NOMO-1 treated with dmso at 0.1 percent for 144 hours (cell line): ENCODE data around the gene MCOLN1.
"Not testable (repeated sequence)": the region's sequence is repeated elsewhere in the genome, so short reads cannot be mapped to it uniquely, and the experiment has no call there.

Experiments used
- DNase-seq: peaks from one replicate; lab custom pipeline; 2025; ENCODE audit not compliant: unreplicated experiment; lab: John Stamatoyannopoulos, UW

MCOLN1 gene

GRCh38 chr19:7522923-7523667 lies 671 bp downstream of the MCOLN1 start:
- no peak for DNase-seq

GRCh38 chr19:7524523-7524922 lies 2.1 kb downstream of the MCOLN1 start:
- DNase-seq = no peak

DNA sequence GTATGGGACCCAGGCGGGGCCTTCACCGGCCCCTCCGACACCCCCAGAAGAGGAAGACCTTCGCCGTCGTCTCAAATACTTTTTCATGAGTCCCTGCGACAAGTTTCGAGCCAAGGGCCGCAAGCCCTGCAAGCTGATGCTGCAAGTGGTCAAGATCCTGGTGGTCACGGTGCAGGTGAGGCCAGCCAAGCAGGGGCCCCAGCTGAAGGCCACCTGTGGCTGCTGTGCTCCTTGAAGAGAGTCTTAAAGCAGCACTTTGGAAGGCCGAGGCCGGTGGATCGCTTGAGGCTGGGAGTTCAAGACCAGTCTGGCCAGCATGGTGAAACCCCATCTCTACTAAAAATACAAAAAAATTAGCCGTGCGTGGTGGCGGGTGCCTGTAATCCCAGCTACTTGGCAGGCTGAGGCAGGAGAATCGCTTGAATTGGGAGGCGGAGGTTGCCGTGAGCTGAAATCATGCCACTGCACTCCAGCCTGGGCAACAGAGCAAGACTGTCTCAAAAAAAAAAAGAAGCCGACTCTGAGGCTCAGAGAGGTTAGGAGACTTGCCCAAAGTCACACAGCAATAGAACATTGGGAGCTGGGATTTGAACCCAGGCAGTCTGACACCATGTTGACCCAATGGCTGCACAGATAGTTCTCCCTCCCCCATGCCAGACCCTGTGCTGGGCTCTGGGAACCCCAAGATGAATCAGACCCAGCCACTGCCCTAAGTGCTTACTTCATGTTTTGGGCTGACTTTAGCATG lies 2.7 kb downstream of the MCOLN1 start:
- DNase-seq = no peak

DNA sequence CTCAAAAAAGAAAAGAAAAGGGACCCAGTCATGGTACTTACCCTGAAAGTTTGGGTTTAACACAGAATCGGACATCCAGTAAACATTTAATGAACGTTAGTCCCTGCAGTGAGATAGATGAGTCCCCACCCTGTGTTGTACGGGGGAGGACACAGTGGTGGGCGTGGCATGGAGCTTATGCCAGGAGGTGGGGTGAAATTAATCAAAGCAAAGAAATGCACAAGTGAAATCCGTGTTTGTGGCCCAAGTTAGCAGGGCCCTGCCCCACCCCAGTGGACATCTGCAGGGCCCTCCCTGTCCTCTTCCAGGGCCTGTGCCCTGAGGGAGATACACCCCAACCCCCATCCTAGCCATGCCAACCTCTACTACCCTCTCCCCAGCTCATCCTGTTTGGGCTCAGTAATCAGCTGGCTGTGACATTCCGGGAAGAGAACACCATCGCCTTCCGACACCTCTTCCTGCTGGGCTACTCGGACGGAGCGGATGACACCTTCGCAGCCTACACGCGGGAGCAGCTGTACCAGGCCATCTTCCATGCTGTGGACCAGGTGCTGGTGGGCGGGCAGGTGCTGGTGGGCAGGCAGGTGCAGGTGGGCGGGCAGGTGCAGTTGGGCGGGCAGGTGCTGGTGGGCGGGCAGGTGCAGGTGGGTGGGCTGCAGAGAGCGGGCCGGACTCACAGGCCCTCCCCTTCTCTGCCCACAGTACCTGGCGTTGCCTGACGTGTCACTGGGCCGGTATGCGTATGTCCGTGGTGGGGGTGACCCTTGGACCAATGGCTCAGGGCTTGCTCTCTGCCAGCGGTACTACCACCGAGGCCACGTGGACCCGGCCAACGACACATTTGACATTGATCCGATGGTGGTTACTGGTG lies 3.9 kb downstream of the MCOLN1 start:
- no peak for DNase-seq

- no peak for DNase-seq
Observed at GRCh38 chr19:7527516-7528191, 5.2 kb downstream of the MCOLN1 start.

DNA sequence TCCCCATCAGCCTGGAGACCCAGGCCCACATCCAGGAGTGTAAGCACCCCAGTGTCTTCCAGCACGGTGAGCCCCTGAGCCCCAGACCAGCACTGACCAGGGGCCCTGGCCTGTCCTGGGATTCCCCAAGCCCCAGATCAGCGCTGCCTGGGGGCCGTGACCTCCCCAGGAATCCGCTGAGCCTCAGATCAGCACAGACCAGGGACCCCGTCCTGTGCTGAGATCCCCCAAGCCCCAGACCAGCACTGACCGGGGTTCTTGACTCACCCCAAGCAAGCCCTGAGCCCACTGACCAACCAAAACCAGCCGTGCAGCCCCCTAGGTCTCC lies 5.7 kb downstream of the MCOLN1 start:
- DNase-seq = no peak

GRCh38 chr19:7528522-7529245 lies 6.3 kb downstream of the MCOLN1 start:
- DNase-seq = no peak

- no peak for DNase-seq
Observed at GRCh38 chr19:7529246-7529600, 6.8 kb downstream of the MCOLN1 start.

DNA sequence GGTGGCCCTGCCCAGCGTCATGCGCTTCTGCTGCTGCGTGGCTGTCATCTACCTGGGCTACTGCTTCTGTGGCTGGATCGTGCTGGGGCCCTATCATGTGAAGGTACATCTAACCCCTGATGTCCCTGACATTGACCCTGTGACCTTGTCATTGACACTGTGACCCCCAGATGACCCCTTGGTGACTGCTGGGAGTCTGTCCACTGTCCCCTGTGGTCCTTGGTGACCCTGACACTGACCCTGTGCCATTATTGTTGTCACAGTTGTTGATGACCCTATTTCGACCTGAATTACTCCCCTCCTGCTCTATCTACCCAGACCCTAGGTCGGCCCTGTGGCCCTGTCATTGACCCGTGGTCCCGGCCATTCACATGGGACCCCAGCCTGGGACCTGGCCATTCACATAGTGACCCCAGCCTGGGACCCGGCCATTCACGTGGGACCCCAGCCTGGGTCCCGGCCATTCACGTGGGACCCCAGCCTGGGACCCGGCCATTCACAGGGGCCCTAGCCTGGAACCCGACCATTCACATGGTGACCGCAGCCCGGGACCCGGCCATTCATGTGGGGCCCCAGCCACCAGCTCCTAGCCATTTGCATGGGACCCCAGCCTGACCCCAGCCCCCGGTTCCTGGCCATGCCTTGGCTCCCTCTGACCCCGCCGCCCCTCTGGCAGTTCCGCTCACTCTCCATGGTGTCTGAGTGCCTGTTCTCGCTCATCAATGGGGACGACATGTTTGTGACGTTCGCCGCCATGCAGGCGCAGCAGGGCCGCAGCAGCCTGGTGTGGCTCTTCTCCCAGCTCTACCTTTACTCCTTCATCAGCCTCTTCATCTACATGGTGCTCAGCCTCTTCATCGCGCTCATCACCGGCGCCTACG lies 7.4 kb downstream of the MCOLN1 start:
- DNase-seq = no peak

GRCh38 chr19:7533281-7533885 lies 11.0 kb downstream of the MCOLN1 start:
- DNase-seq = no peak

GRCh38 chr19:7533925-7534480 lies 11.6 kb downstream of the MCOLN1 start:
- DNase-seq = peak; percentile 67

DNA sequence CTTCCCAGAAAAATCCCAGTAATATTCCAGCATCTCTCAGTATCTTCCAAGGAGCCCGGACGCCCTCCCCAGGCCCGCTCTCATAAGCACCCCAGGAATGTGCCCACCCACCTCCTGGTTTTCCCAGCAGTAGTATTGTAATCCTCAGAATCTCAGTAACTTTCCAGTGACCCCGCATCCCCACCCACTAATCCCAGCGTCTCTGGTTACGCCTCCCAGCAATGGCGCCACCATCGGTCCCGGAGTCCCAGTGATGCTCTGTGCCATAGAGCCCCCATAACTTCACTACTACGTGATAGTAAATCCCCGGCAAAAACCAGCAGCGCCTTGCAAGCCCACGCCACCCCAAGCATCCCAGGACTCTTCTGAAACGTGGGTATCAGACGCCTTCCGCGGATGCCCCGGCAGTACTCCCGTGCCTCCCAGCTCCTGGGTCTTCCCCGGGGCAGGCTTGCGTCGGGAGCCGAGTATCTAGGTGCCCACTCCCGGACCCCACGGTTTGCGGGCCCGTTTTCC lies 12.2 kb downstream of the MCOLN1 start:
- no peak for DNase-seq

DNA sequence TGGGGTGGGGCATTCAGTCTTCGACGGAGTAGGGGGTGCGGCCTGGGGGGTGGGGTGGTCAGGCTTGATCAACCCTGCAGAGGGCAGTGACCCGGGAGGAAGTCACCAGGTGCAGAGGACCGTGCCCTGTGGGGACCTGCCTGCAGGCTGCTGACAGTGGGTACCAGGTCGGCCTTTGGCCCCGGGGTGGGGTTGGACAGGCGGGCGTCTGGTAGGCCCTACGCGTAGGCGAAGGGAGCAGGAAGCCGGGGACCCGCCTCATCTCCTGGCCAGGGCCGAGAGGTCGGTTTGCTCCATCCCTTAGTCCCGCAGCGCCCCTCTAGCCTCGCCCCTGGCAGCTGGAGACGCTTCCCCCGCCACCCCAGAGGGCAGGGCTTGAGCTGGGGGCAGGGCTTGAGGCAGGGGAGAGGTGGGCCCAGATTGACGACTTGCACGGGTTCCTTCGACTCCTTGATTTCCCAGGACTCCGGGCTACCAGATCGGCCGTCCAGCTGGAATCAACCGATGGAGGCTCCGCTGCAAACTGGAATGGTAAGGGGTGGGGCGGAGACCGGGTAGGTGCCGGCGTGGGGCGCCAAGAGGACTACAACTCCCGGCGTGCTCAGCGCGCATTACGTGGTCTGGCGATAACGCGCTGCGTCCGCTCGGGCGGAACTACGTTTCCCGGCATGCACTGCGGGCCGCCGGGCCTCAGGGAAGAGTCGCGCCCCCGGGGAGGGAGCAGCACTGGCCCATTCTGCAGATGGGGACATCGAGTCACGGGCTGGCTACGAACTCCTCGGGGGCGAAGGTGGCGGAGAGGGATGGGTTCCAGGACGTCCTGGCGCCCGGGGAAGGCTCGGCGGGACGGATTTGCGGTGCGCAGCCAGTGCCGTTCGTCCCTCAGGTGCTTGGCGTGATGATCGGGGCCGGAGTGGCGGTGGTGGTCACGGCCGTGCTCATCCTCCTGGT lies 12.9 kb downstream of the MCOLN1 start, which contains the start of gene PNPLA6:
PNPLA6 (plus strand) TSS at position 671 of the 951 bp plus-strand sequence; CDS start at position 743, 72 bp downstream.
- peak; percentile 80 for DNase-seq

DNA sequence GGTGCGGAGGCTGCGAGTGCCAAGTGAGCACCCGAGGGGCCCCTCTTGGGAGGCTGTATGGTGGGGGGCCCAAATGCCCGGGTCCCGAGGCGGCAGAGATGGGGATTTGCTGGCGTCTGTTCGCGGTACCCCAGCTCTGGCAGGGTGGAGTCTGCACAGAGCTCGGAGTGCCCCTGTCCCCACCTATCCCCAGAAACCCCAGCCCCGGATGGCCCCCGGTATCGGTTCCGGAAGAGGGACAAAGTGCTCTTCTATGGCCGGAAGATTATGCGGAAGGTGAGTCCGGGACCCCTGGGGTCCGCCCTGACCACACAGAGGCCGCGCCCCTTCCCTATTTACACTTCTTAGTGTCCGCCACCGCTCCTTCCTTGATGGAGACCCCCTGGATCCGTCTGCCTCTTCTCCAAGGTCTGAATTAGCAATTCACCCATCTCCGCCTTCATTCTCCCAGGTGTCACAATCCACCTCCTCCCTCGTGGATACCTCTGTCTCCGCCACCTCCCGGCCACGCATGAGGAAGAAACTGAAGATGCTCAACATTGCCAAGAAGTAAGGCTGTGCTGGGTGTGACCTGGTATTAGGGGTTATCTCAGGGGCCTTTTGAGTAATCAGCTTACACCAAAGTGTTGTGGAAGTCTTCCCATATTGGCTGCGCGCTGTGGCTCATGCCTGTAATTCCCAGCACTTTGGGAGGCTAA lies 13.7 kb downstream of the MCOLN1 start:
- no peak for DNase-seq

DNA sequence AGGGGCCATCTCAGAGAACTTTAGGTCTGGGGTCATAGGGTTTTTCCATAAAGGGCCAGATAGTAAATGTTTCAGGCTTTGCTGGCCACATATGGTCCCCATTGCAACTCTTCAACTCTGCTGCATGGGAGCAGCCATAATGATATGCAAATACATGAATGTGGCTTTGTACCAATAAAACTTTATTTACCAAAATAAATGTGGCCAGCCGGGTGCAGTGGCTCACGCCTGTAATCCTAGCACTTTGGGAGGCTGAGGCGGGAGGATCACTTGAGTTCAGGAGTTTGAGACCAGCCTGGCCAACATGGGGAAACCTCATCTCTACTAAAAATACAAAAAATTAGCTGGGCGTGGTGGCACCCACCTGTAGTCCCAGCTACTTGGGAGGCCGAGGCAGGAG lies 16.6 kb downstream of the MCOLN1 start:
- not testable (repeated sequence) for DNase-seq

- DNase-seq = no peak
Observed at GRCh38 chr19:7539827-7540425, 17.5 kb downstream of the MCOLN1 start.
